NOMO-1 (cell line): ENCODE measurements around the gene P3H4.
"Not testable (repeated sequence)": the region's sequence is repeated elsewhere in the genome, so short reads cannot be mapped to it uniquely, and the experiment has no call there.

ENCODE experiments used
- DNase-seq, 2 experiments: peaks; one replicate each; lab custom pipeline; 2025; ENCODE audit not compliant: unreplicated experiment in 2 of 2; lab: John Stamatoyannopoulos, UW

P3H4 gene

GRCh38 chr17:41796121-41796895 is 15.4 kb downstream of the P3H4 start:
- no peak for DNase-seq

DNA sequence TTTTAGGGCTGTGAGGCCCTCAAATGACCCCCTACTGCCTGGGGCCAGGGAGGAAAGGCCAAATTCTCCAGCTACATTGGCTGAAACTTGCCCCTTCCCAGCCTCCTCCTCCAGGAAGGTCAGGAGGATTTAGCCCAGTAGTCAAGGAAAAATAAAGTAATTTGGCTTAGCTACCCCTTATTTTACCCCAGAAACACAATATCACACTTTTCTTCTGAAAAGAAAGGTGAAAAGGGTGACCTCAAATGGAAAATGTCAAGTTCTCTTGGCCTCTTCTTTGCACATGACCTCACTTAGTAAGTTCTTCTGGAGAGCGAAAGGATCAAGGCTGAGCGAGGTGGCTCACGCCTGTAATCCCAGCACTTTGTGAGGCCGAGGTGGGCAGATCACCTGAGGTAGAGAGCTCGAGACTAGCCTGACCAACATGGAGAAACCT is 17.2 kb downstream of the P3H4 start:
- DNase-seq: no peak

GRCh38 chr17:41793784-41794539 is 17.8 kb downstream of the P3H4 start:
- no peak for DNase-seq

- no peak for DNase-seq
Measured at GRCh38 chr17:41792845-41793783, 18.6 kb downstream of the P3H4 start.

- no peak for DNase-seq
Measured at GRCh38 chr17:41787021-41787418, 24.7 kb downstream of the P3H4 start.

DNA sequence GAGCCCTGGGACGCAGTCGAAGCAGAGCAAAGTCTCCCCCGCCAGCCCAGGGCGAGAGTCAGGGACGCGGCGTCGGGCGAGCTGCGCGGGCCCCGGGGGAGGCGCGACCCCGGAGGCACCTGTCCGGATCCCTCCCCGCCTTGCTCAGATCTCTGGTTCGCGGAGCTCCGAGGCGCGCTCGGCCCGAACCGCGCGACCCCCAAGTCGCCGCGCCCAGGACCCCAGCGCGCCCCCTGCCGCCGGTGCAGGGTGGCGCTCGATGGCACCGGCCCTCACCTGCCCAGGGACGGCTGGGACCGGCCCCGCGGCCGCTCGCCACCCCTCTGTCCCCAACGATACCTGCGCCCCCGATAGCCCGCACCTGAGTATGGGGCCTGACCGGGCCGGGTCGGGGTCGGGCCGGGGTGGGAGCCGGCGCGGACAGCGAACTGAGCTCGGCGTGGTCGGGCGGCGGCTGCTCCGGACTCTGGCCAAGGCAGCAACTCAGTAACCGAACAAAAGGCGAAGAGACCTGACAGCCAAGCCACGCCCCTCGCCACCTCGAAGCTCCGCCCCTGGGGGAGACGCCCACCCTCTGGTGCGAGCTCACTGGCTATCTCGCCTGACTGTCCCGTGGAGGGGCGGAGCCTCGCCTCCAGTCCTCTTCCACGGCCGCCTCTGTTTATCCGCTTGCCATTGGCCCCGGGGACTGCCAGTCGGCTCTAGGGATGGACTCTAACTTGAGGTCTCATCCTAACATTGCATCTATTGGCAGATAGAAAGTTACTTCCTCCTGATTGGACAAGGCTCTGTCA is 25.3 kb downstream of the P3H4 start, which contains the start of gene JUP:
Gene JUP (minus strand): TSS at position 485 of the 794 bp plus-strand sequence. CDS start 14,857 bp downstream, outside the sequence.
- peak; percentile 94 to 96 for DNase-seq

GRCh38 chr17:41785859-41786226 is 25.9 kb downstream of the P3H4 start:
- no peak for DNase-seq

DNA sequence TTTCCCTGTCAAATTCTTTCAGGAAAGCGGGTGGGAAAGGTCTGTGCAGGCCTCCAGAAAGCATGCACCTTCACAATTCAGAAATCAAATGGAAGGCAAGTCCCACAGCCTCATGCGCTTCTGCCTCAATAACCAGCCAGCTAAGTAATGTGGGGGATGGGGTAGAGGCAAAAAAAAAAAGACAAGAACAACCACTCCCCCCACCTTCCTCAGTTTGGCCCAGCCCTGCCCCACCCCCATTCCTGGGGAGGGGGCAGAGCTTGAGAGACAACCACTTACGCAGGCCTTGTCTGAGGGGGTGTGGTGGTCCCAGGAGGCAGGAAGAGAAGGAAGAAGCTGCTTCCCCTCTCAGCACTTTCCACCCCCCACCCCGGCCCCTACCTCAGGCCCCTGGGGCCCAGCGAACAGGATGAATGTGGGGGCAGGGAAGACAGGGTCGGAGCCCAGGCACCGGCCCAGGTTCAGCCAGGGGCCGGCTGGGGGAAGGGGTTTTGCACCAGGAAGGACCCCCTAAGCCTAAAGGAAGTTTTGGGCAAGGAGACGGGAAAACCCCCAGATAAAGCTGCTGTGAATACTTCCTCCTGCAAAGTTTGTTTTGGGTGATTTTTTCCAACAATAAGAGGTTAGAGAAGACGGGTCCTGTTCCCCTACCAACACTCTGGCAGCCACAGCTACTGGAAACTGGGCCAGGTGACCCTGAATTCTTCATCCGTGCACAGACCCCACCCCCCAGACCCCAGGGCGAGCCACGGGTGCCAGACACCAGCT is 26.5 kb downstream of the P3H4 start:
- DNase-seq: no peak

DNA sequence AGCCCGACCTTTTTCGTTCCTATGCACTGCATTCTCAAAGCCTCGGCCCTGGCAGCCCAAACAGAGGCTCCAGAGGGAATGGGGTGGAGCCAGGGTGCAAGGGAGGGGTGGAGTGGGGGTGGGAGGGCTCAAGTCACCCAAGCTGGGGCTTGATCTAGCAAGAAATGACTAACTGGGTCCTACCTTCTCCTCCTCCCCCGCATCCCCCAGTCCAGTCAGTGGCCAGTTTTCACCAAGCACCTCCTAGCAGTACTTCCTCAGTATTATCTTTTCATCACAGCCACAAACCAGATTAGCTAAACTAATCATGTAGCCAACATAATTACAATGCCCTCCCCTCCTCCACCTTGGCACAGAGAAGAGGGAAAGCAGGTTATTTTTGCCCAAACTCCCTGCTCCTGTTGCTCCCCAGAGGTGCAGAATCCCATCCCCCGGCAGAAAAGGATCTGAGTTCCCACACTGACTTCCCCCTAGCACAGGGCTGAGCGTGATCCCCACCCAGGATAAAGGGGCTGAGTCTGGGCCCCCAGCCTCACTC is 27.5 kb downstream of the P3H4 start:
- peak in 1 of 2 experiments; percentile 22 for DNase-seq

- no peak for DNase-seq
Measured at GRCh38 chr17:41782142-41782541, 29.6 kb downstream of the P3H4 start.

DNA sequence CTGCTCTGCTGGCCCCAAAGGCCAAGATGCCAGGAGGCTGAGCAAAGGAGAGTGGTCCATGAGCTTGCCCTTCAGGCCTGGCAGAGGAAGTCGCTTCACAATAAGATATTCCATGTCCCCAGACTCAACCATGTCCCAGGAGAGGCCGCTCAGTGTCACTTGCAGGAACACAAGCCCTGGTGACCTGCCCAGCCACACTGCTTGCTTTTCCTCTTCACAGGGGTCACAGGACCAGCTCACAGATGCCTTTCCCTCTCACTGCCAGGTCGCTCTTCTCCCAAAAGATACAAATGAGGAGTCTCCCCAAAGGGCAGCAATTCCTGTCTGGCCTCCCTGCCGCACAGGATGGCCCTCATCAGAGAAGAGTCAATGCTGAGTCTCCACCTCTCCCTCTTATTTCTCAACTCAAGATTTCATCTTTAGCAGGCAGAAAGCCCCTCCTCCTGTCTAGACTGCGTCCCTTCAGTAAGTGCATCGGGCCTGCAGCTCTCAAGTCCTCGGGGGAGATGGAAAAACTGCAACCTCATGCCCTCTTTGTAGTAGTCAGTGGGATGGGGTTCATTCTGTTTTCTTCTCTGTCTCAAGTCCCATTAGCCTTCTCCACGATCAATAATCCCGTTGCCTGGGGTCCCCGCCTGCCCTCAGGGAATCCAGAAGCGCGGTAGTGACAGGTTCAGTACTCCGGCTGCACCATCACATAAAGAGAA is 30.2 kb downstream of the P3H4 start:
- DNase-seq: no peak

- DNase-seq: no peak
Measured at GRCh38 chr17:41779954-41780353, 31.8 kb downstream of the P3H4 start.

- no peak for DNase-seq
Measured at GRCh38 chr17:41777574-41778188, 34.1 kb downstream of the P3H4 start.

DNA sequence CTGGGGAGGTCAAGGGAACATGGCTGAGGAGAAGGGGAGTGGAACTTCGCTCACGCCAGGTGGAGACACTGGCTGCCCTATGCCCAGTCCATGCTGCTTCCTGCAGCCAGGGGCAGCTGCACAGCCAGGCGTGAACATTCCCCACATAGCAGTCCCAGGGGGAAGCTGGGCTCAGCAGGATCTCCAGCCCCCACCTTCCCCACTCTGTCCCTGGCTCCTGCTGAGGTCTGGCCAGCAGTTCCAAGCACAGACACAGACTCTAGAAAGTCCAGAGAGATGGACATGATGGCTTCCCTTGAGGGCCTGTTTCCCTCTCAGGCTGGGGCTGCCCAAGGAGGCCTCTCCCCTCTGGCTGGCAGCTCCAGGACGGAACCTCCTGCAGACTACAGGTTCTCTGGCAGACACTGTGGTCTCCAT is 34.6 kb downstream of the P3H4 start:
- DNase-seq: no peak

DNA sequence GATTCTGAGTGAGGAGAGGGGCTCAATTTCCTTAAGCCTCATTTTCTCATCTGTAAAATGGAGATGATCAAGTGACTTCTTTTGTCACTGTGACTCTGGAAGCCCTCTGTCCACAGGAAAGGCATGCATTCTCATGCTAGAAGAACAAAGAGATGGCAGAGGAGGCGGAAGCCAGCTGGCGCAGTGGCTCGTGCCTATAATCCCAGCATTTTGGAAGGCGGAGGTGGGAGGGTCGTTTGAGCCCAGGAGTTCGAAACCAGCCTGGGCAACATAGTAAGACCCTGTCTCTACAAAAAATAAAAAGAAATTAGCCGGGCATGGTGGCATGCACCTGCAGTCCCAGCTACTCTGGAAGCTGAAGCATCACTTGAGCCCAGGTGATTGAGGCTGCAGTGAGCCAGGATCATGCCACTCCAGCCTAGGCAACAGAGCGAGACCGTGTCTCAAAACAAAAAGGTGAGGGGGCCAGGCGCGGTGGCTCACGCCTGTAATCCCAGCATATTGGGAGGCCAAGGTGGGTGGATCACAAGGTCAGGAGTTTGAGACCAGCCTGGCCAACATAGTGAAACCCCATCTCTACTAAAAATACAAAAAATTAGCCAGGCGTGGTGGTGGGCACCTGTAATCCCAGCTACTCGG is 35.4 kb downstream of the P3H4 start:
- DNase-seq: not testable (repeated sequence)

- no peak for DNase-seq
Measured at GRCh38 chr17:41775394-41776226, 36.1 kb downstream of the P3H4 start.

- DNase-seq: no peak
Measured at GRCh38 chr17:41773731-41774193, 38.0 kb downstream of the P3H4 start.
